B cell (primary cell): Measurements from ENCODE around the gene MANBA. TPM values are rescaled to one million over a fixed set of nuclear protein-coding genes. Genes with fewer than 3 reads are reported as not detected.

ENCODE experiments used
- ATAC-seq: fragments of 200-7000 bp; cut with Tn5 transposase; one replicate; pipeline ENCODE4 v1.10.0; 2021; ENCODE audit warnings: low read depth, mild to moderate bottlenecking, moderate number of reproducible peaks, moderate library complexity
- CTCF ChIA-PET: fragments of 350-600 bp; sonication (Branson Sonifier 250); formaldehyde crosslinking; loops from one replicate; lab custom pipeline; 2021; ENCODE audit warnings: antibody characterized with exemption, inconsistent platforms; lab: Charles Lee
- POLR2A ChIA-PET: fragments of 350-600 bp; sonication (Branson Sonifier 250); formaldehyde crosslinking; loops from one replicate; lab custom pipeline; 2021; ENCODE audit warnings: antibody characterized with exemption; lab: Charles Lee
- DNase-seq: peaks from one replicate; pipeline ENCODE4 v3.0.0; 2013
- H2AFZ ChIP-seq: 2 replicates; pipeline ENCODE4 v1.6.1; 2012; ENCODE audit warnings: mild to moderate bottlenecking, low read depth, low read length; ENCODE audit not compliant: insufficient read depth, poor library complexity, severe bottlenecking
- H3K27ac ChIP-seq, 2 donors: 1 replicate in 1 of 2; 2 replicates in 1 of 2; pipeline ENCODE4 v1.5.1; 2012 to 2013; ENCODE audit warnings: low read length in 2 of 2, mild to moderate bottlenecking in 2 of 2, moderate library complexity in 1 of 2
- H3K27me3 ChIP-seq, 4 experiments: fragments of 200-600 bp in 1 of 4; sonication (generic) in 1 of 4; replicated peaks in 1 of 4; 1 replicate in 2 of 4; 2 replicates in 2 of 4; pipeline versions ENCODE4 v1.6.1 to v1.7.0; 2013 to 2016; ENCODE audit warnings: low read length in 3 of 4, mild to moderate bottlenecking in 2 of 4, mixed read lengths in 1 of 4, moderate library complexity in 1 of 4; ENCODE audit not compliant: insufficient read depth in 4 of 4, control insufficient read depth in 3 of 4; ENCODE audit errors: control extremely low read depth in 1 of 4
- H3K36me3 ChIP-seq, 2 experiments: replicated peaks in 1 of 2; 1 replicate in 1 of 2; 2 replicates in 1 of 2; pipeline versions ENCODE4 v1.6.1 to v1.7.1; 2013; ENCODE audit warnings: low read length in 1 of 2; ENCODE audit not compliant: insufficient read depth in 2 of 2, control insufficient read depth in 1 of 2; ENCODE audit errors: control extremely low read depth in 1 of 2, extremely low read depth in 1 of 2
- H3K4me1 ChIP-seq, 2 donors: fragments of 200-600 bp in 1 of 2; sonication (generic) in 1 of 2; 1 replicate in 1 of 2; 2 replicates in 1 of 2; pipeline versions ENCODE4 v1.5.1 to v1.6.1; 2013 to 2017; ENCODE audit warnings: low read length in 2 of 2; ENCODE audit not compliant: control insufficient read depth in 2 of 2, insufficient read depth in 2 of 2
- H3K4me2 ChIP-seq: replicated peaks from 2 replicates; pipeline ENCODE3; 2012; ENCODE audit warnings: mild to moderate bottlenecking, low read depth, low read length; ENCODE audit not compliant: poor library complexity, severe bottlenecking
- H3K4me3 ChIP-seq, 5 experiments: fragments of 200-600 bp in 1 of 5; sonication (generic) in 1 of 5; 1 replicate in 3 of 5; 2 replicates in 2 of 5; pipeline versions ENCODE4 v1.5.1 to v1.7.0; 2011 to 2016; ENCODE audit warnings: low read length in 4 of 5, mild to moderate bottlenecking in 4 of 5, low read depth in 2 of 5, control low read depth in 1 of 5, moderate library complexity in 1 of 5; ENCODE audit not compliant: insufficient read depth in 1 of 5; ENCODE audit errors: control extremely low read depth in 1 of 5, extremely low read depth in 1 of 5
- H3K79me2 ChIP-seq: fragments of 200-600 bp; sonication (generic); one replicate; pipeline ENCODE4 v1.6.0; 2016; ENCODE audit warnings: low read length; ENCODE audit not compliant: control insufficient read depth, insufficient read depth
- H3K9ac ChIP-seq: fragments of 200-600 bp; sonication (generic); 2 replicates; pipeline ENCODE4 v1.6.1; 2017; ENCODE audit warnings: mild to moderate bottlenecking, low read length, moderate library complexity
- H3K9me3 ChIP-seq, 3 donors: one replicate each; pipeline versions ENCODE4 v1.6.1 to v1.7.1; 2013; ENCODE audit warnings: low read length in 2 of 3; ENCODE audit not compliant: control insufficient read depth in 2 of 3, insufficient read depth in 1 of 3; ENCODE audit errors: control extremely low read depth in 1 of 3
- H4K20me1 ChIP-seq: 2 replicates; pipeline ENCODE4 v1.6.0; 2012; ENCODE audit warnings: mild to moderate bottlenecking, low read length; ENCODE audit not compliant: insufficient read depth, control insufficient read depth, poor library complexity, severe bottlenecking
- H3K27ac Mint-ChIP-seq: one replicate; pipeline ENCODE4 v1.8.0; 2021; ENCODE audit warnings: mixed read lengths
- H3K27me3 Mint-ChIP-seq: one replicate; pipeline ENCODE4 v1.8.0; 2021; ENCODE audit warnings: mixed read lengths
- H3K4me1 Mint-ChIP-seq: one replicate; pipeline ENCODE4 v1.8.0; 2021; ENCODE audit warnings: mixed read lengths
- H3K4me3 Mint-ChIP-seq: one replicate; pipeline ENCODE4 v1.8.0; 2021; ENCODE audit warnings: mixed read lengths
- H3K9me3 Mint-ChIP-seq: one replicate; pipeline ENCODE4 v1.8.0; 2022; ENCODE audit warnings: mixed read lengths; ENCODE audit not compliant: insufficient read depth
- CTCF ChIP-seq: fragments of 200-600 bp; IDR thresholded peaks from one replicate; pipeline ENCODE4 v1.8.0; 2022; ENCODE audit warnings: antibody characterized with exemption, mild to moderate bottlenecking
- EZH2 ChIP-seq: IDR thresholded peaks from 2 replicates; pipeline ENCODE4 v1.6.1; 2012; ENCODE audit warnings: borderline replicate concordance, low read depth, mild to moderate bottlenecking, moderate library complexity, low read length; ENCODE audit not compliant: insufficient read depth, poor library complexity, severe bottlenecking
- WGBS: methylation state at CpG from one replicate; pipeline ENCODE4 v1.1.5; 2013; ENCODE audit warnings: missing lambda C conversion rate; ENCODE audit not compliant: insufficient coverage; 5-methylcytosine and 5-hydroxymethylcytosine counted together
- intact Hi-C: fragments of 100-400 bp; cut with micrococcal nuclease; formaldehyde crosslinking; loops from one replicate; pipeline ENCODE4 v1.10.0; 2022
- polyA plus RNA-seq: library from polyadenylated mRNA; depleted of rRNA; stranded (reverse); fragments of >200 nt; gene quantifications from 2 replicates; pipeline ENCODE4 v1.2.3, GENCODE V29; 2012
- total RNA-seq, 2 donors: library from RNA; stranded (reverse); fragments of 120-200 nt in 1 of 2; gene quantifications; 1 replicate in 1 of 2; 2 replicates in 1 of 2; pipeline versions ENCODE4 v1.2.3 to v1.2.4, GENCODE V29; 2013 to 2022

The MANBA gene
- total and polyA plus RNA-seq, 2 donors (not counting 1 experiment from before 2014, with no cell fraction given) = 91.6 to 119 TPM

GRCh38 chr4:102638621-102639020 lies 122.1 kb downstream of the MANBA start:
- intact Hi-C loops = no loop called here
- no peak for ATAC-seq
- no peak overlapping the region for H2AFZ ChIP-seq
- POLR2A ChIA-PET = no interaction called here
- no peak overlapping the region for H3K4me2 ChIP-seq
- H3K27ac Mint-ChIP-seq = no peak overlapping the region
- no peaks in the 10 kb centered on the region for H4K20me1 ChIP-seq
- H3K36me3 ChIP-seq = peaks cover 0 to 56% of the 10 kb centered on the region in 2 experiments
- no peak overlapping the region for H3K4me3 Mint-ChIP-seq
- no peak overlapping the region for H3K27ac ChIP-seq
- no peak for TF ChIP-seq EZH2
- TF ChIP-seq CTCF = no peak
- no peak overlapping the region for H3K4me3 ChIP-seq
- no peaks in the 10 kb centered on the region for H3K9me3 ChIP-seq
- no peaks in the 10 kb centered on the region for H3K9me3 Mint-ChIP-seq
- H3K9ac ChIP-seq = no peak overlapping the region
- H3K27me3 Mint-ChIP-seq = no peaks in the 10 kb centered on the region
- H3K4me1 ChIP-seq = no peaks in the 10 kb centered on the region
- CTCF ChIA-PET = interaction anchor here (1.5 kb wide), 1 partner anchor 371 kb away, joined by 3 read pairs; no protein-coding TSS in a partner anchor
- DNase-seq = no peak
- H3K79me2 ChIP-seq = no peaks in the 10 kb centered on the region
- no peaks in the 10 kb centered on the region for H3K4me1 Mint-ChIP-seq
- no CpG with 5 or more reads among the region's 1 CpG for WGBS
- H3K27me3 ChIP-seq = no peaks in the 10 kb centered on the region

- ChIA-PET POLR2A (no interaction called here), CTCF (interaction anchor here (0.9 kb wide), 1 partner anchor 189 kb away, joined by 3 read pairs; no protein-coding TSS in a partner anchor)
- H3K27ac Mint-ChIP-seq = no peak overlapping the region
Measured at GRCh38 chr4:102637391-102637790, 123.4 kb downstream of the MANBA start.

More at GRCh38 chr4:102637391-102637790, 123.4 kb downstream of the MANBA start:
- intact Hi-C loops = no loop called here
- Histone ChIP-seq H3K4me3 (no peak overlapping the region), H3K79me2 (no peaks in the 10 kb centered on the region), H3K4me1 (no peaks in the 10 kb centered on the region), H3K9ac (no peak overlapping the region), H3K36me3 (peaks cover 0 to 62% of the 10 kb centered on the region in 2 experiments), H4K20me1 (no peaks in the 10 kb centered on the region), H3K9me3 (no peaks in the 10 kb centered on the region), H3K4me2 (no peak overlapping the region), H3K27me3 (no peaks in the 10 kb centered on the region), H3K27ac (no peak overlapping the region), H2AFZ (no peak overlapping the region)
- TF ChIP-seq CTCF = no peak
- no peak for ATAC-seq
- Mint-ChIP-seq H3K27me3 (no peaks in the 10 kb centered on the region), H3K9me3 (no peaks in the 10 kb centered on the region), H3K4me3 (no peak overlapping the region), H3K4me1 (no peaks in the 10 kb centered on the region)
- no peak for DNase-seq
- 97% methylated on average over 3 of the region's 3 CpGs for WGBS
